ENCODE data around the gene PIGK.
"Not testable (repeated sequence)": the region's sequence is repeated elsewhere in the genome, so short reads cannot be mapped to it uniquely, and the experiment has no call there.

Gene PIGK

DNA sequence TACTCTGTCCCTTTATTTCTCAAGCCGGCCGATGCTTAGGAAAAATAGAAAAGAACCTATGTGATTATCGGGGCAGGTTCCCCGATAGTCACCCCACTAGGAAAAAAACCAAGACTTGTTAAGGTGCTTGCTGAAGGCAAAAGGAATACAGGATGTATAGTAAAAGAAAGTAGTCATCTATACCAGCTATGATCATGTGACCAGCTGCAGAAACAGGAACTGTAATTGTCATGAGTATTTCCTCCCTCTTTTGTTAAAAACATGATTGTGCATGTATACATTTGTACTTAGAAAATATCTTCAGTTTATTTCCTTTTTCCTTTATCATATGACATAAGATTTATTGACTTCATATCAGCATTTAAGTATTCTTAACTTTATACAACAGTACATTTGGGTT, 30.5 kb downstream of the PIGK start:
- no peak for DNase-seq

- DNase-seq = not testable (repeated sequence)
Observed at GRCh38 chr1:77186907-77187306, 32.3 kb downstream of the PIGK start.

DNA sequence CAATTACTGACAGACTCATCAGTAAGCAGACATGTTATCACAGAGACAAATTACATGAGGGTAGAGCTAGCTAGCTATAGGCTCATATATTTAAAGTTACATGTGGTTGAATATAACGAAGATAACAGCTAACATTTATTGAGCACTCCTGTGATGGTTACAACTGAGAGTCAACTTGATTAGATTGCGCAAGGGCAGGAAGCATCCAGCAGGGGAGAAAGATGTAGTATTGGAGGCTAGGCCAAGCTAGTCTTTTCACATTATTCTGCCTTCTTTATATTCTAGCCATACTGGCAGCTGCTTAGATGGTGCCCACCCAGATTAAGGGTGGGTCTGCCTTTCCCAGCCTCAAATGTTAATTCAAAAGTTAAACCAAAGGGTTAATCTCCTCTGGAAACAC, 37.1 kb downstream of the PIGK start:
- no peak for DNase-seq

DNA sequence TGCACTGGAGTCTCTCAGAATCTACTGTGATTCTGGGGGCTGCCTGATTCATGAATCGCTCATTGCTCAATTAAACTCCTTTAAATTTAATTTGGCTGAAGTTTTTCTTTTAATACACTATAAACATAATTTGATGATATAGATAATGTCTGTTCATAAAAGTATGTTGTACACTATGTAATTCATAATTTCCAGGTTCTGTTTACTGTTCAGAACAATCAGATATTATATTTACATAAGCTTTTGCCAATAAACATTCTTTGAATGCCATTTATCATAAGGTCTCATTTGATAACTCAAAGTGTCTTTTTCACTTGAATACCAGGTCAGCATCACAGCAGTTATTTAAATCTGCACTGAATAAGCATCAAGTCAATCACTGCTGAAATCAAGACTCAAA, 39.6 kb downstream of the PIGK start:
- DNase-seq = no peak

DNA sequence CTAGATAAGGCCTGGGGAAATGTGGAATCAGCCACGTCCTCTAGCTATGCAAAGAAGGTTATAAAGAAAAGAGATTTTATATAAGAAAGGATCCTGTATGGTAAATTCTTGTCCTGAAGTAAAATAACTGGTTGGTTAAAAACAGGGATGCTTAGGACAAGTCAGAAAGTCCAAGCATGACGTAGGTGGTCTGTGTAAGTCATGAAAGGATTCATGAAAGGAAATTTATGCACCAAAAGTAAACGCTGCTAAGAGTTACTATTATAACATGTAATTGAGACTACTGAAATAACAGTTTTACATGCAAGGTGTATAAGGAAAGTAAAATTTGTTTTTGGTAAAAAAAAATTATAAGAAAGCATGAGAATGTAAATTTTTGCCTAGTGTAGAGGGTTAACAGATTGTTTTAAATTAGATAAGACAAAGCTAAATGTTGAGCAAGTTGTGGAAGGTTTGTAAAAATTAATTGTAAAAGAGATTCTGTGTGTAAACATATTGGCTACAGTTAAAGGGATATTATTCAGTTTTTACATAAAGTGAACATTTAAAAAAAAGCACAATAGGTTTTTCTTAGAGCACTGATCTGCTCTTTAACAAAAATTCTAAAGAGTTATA, 43.9 kb downstream of the PIGK start:
- DNase-seq = no peak

DNA sequence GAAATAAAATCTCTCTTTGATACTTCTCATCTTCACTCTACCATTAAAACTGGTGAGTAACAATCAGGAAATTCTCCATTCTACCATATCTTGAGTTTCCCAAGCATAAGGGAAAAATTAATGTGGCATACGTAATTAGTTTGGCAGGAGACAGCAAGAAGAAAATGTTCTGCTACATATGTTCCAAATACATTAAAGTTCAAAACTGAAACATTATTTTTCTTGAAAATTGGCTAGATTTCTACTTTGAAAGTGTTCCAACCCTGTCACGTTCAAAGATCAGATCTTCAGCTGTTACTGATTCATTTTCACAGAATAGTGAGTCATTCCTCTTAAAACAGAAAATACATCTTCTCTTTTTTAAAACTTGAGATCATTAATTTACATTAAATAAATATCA, 48.5 kb downstream of the PIGK start:
- DNase-seq = no peak

DNA sequence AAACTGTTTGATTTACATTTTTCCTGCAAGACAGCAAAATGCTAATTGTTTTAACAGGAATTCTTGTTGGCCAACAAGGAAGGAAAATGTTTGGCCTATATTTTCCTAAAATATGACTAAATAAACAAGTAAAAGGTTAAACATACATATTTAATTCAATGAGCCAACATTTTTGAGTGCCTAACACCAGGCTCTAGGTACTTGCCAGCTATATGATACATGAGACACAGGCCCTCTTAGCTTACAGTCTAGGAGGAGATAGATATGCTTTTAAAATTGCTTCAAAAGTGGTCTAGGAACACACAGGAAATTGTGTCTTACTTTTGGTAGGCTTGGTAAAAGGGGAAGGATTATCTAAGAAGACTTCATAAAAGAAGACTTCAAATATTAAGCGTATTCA, 50.9 kb downstream of the PIGK start:
- no peak for DNase-seq

GRCh38 chr1:77164434-77164944, 54.7 kb downstream of the PIGK start:
- no peak for DNase-seq

DNA sequence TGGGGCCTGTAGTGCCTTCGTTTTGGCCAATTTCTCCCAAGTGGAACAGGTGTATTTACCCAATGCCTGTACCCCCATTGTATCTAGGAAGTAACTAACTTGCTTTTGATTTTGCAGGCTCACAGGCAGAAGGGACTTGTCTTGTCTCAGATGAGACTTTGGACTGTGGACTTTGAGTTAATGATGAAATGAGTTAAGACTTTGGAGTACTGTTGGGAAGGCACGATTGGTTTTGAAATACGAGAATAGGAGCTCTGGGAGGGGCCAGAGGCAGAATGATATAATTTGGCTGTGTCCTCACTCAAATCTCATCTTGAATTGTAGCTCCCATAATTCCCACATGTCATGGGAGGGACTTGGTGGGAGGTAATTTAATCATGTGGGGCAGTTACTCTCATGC, 59.5 kb downstream of the PIGK start:
- not testable (repeated sequence) for DNase-seq

DNA sequence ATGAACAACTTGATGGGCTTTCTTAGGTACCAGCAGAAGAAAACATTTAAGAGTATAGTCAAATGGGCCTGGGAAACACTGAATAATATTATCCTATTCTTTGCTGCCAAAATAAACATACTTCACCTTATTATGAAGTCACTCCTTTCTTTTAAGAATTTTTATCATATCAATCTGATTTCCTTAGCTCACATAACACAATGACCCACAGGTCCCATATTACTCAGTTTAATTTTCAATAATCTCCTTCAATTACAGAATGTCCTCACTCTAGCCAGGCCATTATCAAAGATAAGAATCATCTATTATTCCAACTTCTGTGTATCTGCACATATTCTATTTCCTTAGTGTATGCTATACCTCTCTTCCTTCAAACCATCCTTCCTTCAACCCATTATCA, 63.0 kb downstream of the PIGK start:
- DNase-seq = no peak

DNA sequence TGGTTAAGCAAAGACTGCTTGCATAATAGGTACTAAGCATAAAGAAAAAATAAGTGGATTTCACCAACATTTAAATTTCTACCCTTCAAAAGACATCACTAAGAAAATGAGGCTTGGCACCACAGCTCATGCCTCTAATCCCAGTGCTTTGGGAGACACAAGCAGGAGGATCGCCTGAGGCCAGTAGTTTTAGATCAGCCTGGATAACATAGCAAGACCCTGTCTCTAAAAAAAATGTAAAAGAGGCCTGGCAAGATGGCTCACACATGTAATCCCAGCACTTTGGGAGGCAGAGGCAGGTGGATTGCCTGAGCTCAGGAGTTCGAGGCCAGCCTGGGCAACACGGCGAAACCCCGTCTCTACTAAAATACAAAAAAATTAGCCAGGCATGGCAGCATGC, 73.0 kb downstream of the PIGK start:
- DNase-seq = no peak

DNA sequence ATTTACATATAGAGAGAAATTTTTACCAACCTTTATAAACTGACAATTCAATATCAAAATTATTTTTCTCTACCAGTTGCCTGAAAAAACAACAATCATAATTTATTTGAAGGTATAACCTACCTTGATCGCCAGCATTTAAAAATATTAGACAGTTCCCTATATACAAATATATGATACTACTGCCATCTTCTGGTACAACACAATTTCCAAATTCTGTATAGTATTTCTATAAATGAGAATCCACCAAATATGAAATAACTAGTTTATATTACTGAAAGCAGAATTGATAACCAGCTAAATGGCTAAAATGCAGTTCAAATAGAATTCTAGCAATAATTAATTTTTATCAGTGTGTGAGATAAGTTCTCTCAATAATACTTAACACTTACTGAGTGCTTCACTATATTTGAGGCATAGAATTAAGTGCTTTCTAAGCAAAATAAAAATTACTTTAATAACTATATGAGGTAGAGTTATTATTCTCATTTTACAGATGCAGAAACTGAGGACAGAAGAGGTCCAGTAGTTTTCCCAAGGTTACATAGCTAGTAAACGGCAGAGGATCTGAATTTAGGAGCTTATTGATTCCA, 75.6 kb downstream of the PIGK start:
- DNase-seq = no peak

DNA sequence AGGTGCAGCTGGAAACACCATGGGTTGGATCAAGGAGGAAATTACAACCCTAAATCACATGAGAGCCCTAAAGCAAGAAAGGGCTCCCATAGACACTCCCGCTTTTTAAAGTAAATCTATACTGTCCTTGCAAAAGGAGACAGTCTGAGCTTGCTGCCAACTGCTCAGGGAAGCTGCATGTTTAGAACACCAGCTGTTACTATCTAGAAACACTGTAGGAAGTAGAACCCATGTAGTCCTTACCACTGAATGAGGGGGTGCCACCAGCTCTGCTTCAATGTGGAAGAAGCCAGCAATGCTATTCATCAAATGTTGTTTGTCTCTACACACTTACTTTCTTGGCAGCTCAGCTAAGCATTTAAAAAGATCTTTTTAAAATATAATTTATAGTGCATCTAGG, 79.8 kb downstream of the PIGK start:
- no peak for DNase-seq

DNA sequence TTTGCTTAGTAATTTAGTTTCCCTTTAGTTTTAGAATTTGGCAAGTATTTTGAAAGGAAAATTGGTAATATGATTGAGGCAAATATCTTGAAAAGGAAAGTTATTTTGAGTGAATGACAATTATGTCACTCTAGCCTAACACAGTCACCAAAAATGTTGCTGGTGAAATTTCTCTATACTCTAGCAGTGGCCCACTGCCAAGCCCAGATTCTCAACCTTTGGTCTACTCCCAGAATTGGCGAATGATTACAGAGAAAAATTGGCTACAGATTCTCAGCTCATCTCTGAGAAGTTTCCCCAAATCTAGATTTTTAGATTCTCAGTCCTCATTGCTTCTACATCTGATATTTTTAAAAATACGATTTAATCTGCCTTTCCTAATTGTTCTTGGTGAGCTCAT, 84.9 kb downstream of the PIGK start:
- no peak for DNase-seq

DNA sequence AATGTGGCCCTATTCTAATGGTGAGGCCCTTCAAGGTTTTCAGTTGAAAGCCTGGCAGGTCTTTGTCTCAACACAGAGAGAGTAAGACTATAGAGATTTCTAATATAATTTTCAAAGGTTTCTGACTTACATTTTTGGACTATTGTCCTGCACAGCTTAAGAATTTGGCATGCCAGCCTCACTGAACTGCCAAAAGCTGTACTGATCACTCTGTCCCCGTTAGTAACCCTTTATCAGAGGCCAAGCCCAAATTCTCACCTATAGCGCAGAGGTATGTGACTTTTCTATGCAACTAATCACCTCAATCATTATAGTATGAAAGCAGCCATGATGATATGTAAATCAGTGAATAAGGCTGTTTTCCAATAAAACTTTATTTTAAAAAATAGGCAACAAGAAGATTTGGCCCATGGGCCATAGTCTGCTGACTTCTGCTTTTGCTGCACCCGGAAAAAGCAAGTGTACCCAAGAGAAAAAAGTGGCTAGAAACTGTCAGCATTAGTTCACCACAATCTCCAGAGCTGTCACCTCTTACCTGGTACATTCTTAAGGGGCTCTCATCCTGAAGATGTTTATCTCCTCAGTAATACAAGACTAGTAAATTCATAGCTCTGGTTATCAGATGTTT, 85.4 kb downstream of the PIGK start:
- DNase-seq = no peak

GRCh38 chr1:77126307-77126706, 92.9 kb downstream of the PIGK start:
- DNase-seq = no peak

- no peak for DNase-seq
Observed at GRCh38 chr1:77121503-77121902, 97.7 kb downstream of the PIGK start.

GRCh38 chr1:77120950-77121349, 98.3 kb downstream of the PIGK start:
- no peak for DNase-seq

GRCh38 chr1:77118712-77119111, 100.5 kb downstream of the PIGK start:
- DNase-seq = no peak

GRCh38 chr1:77104672-77105071, 114.6 kb downstream of the PIGK start:
- DNase-seq = no peak

- no peak for DNase-seq
Observed at GRCh38 chr1:77103486-77103885, 115.7 kb downstream of the PIGK start.

DNA sequence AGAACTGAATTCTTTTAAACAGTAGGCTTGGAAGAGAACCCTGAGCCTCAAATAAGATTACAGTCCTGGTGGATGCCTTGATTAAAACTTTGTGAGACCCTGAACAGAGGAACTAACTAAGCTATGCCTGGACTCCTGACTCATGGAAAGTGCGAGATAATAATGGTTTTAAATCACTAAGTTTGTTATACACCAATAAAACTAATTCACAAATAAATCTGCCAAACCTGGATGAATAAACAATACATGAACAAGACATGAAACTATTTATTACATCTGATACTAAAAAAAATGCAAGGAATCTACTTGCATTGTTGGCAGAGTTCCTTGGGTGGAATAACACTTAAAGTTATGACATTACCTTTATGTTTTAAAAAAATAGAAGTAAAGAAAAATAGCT, 118.4 kb downstream of the PIGK start:
- no peak for DNase-seq

DNA sequence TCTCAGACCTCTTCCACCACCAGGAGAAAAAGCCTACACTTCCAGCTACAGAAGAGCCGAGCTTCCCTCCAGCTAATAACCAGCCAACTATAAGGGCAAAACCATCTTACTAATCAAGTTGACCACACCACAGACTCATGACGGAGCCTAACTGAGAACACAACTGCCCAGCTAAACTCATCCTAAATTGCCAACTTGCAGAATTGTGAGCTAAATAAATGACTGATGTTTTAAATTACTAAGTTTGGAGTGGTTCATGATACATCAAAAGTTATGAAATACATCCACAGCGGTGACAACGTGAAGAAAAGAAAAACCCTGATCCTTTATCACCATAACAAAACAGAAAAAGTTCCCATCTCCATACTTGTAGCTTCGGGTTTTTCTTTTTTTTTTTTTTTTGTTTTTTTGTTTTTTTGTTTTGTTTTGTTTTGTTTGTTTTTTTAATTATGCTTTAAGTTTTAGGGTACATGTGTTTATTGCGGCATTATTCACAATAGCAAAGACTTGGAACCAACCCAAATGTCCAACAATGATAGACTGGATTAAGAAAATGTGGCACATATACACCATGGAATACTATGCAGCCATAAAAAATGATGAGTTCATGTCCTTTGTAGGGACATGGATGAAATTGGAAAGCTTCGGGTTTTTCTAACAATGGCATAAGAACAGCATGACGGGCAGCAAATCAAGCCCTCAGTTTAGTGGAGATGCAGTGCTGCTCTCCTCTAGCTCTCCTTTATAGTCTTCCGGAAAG, 122.6 kb downstream of the PIGK start:
- no peak for DNase-seq

DNA sequence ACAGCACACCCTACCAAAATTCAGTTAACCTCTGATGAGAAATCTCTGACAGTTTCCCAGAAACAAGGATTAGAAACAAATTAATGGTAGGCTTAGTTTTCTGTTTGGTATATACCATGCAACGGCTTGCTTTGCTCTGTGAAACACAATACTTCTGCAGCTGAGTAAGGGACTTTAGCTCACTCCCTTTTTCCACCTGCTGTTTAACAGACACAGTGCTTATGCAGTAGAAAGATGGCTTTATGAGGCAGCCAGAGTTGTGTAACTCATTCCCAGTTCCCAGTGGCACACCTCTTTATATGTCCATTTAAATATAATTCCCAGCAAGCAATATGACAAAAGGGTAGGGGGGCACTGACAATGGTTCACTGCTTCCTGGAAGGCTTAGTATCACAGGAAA, 124.0 kb downstream of the PIGK start:
- no peak for DNase-seq

Measured in activated CD4-positive, CD25-positive, alpha-beta regulatory T cell (primary cell).